GM04504 (cell line): ENCODE data around the gene ANXA8.
"Not testable (repeated sequence)": the region's sequence is repeated elsewhere in the genome, so short reads cannot be mapped to it uniquely, and the experiment has no call there.

Source experiments
- DNase-seq: peaks from one replicate; pipeline ENCODE4 v3.0.0-alpha.2; 2012; ENCODE audit warnings: low read depth

Gene ANXA8

DNA sequence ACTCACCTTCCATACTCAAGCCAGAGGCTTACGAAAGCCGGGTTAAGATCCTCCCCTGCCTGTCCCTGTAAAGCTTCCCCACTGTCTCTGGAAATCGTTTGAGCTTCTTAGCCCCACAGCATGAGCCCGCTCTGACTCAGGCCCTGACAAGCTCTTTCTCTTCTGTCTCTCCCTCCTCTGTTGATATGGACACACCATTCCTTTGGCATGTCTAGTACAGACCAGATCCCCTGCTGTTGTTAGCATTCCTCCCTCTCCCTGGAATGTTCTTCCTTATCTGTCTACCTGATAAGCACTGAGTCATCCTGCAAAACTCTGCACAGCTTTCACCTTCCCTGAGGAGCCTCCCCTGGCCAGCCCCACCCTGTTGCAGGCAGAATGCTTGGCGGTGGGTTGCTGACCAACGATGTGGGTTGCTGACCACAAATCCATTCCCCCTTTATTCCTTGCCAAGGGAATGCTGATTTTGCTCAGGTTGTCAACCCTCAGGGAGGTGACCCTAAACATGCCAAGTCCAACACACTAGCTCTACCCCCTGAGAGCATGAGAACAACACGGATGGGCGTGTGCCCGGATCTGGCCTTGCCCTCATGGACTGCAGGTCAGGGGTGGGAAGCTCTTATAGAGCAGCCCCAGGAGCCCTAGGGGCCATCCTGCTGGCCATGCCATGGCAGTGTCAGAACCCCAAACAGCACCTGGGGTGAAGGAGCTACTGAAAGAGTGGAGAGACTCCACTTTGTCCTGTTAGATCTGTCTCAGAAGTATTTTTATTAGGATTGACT is 21.1 kb downstream of the ANXA8 start:
- not testable (repeated sequence) for DNase-seq

DNA sequence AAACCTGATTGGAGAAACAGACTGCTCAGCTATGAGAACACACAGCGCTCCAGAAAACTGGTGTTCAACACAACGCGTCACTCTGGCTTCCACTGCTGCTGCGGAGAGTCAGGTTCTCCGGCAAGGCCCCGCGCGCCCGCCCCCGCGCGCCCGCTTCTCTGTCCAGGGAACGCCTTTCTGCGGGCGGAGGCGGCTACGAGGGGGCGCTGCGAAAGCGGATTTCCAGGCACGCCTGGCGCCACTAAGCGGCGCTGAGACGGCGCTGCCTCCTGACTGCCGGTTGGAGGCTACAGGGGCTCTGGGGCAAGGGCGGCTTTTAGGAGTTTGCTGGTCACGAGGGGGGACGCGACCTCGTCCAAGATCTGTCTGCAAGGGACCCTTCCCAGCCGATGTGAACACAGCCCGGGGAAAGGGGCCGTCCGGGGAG is 22.6 kb downstream of the ANXA8 start:
- DNase-seq = peak; percentile 21

DNA sequence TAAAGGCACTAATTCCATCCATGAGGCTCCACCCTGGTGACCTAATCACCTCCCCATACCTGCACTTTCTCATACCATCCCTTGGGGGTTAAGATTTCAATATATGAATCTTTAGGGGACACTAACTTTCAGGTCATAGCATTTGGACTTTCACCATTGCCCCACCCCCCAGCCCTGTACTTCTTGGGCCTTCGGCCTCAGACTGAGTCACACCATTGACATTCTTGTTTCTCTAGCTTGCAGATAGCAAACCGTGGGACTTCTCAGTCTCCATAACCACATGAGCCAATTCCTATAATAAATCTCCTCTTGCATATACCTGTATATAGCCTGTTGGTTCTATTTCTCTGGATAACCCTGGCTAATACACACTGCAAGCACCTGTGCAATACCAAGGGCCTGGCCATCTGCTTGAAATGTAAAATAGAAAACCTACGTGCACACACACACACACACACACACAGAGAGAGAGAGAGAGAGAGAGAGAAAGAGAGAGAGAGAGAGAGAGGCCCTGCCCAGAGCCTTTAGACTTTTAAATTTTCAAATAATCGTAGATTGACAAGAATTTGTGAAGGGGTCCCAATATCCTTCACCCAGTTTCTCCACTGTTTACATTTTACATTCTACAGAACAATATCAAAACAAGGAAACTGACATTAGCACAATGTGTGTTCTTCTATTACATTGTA is 25.3 kb downstream of the ANXA8 start:
- peak; percentile 50 for DNase-seq

DNA sequence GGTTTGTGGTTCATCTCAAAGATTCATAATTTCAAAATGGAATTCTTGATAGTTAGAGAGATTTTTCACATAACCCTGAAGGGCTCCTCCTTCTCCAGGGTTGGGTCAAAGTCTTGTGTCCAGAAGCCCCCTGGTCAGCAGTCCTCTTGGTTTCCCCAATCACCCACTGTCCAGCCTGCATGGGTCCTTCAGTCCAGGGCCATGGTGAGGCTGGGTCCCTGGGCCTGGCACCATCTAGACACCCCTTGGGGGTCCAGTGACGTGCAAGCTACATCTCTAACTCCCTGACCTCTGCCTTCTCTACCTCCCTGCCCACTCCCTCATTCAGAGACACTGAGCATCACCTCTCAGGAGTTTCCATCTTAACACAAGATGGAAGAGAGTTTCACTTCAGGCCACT is 26.1 kb downstream of the ANXA8 start:
- no peak for DNase-seq

DNA sequence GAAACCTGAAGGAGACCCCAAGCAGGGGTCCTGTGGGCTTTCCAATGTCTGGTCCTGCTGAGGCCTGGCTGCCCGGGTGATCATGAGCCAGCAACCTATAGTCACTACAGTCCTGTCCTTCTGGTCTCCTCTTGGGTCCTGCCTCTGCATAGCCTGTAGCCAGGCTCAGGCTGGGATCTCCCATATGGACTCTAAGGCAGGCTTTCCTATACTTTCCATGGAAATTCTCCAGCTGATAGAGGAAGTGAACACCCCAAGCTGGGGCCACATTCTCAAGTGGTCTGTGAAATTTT is 26.4 kb downstream of the ANXA8 start:
- DNase-seq = no peak

DNA sequence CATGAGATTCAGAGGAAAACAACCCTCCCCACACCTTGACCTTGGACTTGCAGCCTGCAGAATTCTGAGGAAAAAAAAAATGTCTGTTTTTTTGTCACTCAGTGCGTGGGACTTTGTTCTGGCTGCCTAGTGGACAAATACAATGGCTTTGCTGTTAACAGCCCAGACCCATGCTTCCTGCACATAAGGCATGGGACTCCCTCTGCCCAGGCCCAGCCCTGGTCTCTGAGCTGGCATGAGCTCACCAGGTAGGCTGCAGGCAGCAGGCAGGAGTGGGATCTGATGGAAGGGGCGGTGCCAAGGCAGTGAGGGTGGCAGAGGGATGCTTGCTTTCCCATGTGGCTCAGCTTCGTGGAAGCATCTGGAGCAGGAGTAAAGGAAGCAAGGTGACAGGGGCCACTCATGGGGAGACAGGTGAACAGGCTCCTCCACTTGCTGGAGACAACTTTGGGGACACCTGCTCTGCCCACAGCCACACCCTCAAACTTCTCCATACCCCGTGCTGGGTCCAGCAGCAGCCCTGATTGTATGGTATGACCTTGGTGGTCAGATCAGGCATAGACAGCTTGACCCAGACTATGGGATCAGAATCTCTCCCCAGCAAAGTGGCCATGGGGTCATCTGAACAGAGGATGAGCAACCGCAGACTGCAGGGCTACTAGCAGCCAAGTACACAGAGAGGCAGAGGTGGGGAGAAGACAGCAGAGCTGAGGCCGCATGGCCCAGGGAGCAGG is 27.0 kb downstream of the ANXA8 start:
- no peak for DNase-seq

DNA sequence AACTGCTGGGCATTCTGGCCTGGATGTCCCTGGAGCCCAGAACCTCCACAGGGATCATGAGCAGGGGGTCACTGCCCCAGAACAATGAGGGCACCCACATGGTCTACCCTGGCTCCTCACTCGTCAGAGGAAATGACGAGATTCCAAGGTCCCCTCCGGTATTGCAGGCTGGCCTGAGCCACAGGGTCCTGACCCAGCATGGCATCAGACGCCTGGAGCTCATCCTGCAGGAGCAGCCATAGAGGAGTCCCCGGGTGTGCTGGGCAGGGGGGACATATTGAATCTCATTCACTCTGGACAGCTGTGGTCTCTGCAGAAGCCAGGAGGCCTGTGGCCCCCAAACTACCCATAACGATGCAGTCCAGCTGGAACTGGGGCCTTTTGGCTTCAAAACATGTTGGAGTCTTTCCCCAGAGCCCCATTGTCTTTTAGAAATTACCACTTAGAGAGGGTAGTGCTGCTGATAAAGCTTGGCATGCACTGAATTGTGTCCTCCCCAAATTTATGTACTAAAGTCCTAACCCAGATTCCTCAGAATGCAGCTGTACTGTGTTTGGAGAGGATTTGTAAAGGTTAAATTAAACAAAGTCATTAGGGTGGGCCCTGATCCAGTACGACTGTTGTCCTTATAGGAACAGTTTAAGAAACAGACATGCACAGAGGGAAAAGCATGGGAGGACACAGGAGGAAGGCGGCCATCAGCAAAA is 27.7 kb downstream of the ANXA8 start:
- no peak for DNase-seq

DNA sequence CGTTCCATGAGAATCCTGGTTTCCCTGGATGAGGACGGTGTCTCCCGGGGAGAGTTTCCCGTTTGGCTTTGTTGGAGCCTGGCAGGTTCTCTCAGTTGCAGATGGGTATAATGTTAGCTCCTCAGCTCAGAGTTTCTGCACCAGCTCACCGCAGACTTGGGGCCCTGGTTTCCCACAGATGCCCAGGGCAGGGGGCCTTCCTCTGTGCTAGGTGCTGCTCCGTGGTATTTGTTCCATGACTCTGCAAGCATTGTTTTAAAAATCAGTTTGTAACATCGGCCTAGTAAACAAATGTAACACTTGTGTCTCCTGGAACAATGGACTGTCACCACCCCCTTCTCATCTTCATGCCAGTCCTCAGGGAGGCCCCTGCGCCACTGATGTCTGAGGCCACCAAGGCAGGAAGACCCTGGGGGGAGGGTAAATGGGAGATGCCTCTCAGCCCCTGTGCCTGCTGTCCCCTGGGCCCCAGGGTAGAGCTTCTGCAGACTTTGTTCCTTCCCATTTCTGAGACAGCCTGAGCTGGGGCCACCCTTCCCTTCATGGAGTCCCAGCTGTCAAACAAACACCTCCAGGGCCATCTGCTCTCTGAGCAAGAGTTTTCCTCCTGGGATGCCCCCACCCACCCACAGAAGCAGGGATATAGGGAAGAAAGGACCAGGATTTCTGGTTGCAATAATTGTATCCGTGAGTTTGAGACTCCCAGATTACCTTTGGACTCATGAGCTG is 28.4 kb downstream of the ANXA8 start:
- DNase-seq = not testable (repeated sequence)

DNA sequence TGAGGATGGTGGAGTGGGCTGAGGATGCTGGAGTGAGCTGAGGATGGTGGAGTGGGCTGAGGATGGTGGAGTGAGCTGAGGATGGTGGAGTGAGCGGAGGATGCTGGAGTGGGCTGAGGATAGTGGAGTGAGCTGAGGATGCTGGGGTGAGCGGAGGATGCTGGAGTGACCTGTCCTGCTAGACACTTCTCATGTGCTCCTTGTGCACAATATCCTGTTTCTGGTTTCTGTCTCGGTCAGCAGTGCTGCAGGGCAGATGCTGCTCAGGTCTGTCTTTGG is 29.2 kb downstream of the ANXA8 start:
- no peak for DNase-seq

DNA sequence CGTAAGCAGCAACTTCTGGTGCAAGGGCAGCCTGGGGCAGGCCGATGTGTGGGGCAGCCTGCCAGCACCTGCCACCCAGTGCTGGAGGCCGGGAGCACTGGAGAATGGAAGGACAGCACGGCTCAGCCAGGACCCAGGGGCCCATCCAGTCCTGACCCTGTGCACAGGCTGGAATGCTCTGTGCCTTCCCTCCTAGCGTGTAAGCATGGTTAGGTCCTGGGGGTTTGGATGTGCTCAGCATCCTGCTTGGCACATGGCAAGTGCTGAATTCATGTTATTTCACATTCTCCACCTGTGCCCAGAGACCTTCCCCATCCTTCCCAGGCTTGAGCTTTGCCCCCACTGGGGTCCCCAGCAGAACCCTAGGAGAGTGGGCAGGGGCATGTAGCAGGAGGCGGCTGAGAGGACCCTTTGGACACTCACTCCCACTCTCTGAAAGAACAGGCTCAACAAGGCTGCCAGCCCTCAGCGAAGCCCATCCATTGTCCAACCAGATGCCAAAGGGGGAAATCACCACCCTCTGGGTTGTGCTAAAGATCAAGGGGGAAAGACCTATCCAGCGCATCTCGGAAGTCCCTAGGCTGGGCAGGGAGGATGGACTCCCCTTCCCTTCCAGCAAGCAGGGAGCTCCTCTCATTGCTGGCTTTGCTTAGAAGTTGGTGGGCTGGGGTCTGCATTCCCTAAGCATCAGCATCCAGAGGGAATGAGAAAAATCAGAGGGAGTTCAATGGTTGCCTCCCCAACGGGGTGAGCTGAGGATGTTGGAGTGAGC is 29.7 kb downstream of the ANXA8 start:
- DNase-seq = no peak

DNA sequence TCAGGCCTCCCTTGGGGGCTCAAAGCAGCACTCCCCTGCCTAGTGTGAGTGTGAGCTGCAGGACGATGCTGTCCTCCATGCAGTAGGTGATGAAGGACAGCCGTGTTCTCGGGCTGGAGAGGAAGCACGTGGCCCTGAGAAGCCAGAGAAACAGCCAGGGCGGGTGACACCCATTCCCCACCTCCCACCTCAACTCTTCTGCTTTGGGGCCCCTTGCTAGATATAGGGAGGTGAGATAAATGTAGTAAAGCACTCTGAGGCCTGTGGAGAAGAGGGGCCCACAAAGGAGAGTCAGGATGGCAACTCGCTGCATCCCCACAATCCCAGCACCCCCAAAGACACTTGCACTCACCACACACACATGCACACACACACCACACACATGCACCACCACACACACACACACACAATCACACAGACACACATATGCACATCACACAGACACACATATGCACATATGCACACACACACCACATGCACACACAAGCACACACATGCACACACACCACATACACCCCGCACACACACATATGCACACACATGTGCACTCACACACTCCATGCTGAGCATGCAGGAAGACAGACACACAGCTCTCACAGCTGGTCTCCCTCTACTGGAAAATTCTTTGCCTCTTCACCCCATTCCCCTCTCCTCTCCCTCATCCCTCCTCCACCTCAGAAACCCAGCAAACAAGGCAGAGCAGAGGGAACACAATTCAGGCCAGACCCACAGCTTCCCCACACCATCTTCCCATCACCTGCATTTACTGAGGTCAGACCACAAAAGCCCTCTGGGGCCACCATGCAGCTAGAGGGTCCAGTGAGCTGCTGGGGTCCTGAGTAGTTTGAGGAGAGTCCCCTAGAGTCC is 30.5 kb downstream of the ANXA8 start:
- DNase-seq = no peak

DNA sequence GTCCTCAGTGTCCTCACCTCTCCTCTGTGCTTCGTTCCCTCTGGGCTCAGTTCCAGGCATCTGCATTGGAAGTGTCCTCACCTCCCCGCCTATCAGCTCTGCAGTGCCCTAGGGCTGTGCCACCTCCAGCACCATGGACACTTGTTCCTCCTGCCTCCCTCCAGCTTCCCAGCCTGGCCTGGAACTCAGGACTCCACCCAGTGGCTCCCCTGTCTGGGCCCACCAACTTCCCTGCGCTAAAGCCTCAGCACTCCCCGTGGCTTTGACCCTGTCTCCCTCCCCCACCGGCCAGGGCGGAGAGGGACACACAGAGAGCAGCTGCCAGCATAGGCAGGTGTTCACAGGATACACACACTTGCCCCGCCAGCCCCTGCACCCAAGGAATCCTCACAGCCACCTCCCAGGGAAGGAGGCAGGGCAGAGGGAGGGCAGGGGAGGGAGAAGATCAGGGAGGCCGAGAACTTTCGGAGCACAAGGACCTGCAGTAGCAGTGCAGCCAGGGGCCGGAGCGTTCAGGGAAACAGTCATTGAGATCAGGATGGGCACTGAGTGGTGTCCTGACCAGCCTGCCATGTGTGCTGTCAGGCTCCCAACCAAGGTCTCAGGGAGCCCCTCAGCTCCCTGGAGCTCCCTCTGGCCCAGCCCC is 31.3 kb downstream of the ANXA8 start:
- no peak for DNase-seq

DNA sequence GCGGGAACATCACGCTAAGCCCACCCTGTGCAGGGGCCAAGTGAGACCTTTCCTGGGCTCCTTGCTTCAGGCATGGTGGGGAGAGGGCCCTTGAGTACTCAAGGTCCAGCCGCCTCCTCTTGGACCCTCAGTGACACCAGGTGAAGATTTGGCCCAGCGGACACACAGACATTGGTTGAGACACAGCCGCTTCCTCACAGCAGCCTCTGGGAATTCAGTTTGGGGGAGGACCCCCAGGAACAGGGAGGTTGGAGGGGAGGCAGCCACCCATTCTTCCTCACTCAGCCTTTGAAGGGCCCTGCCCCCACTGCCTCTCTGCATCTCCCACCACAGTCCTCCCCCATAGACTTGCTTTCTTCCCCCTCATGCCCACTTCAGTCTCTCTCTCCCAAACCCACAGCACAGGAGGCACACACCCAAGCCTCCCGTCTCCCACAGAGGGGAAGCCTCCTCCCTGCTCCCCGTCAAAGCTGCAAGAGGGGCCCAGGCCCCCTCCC is 31.9 kb downstream of the ANXA8 start:
- DNase-seq = no peak

DNA sequence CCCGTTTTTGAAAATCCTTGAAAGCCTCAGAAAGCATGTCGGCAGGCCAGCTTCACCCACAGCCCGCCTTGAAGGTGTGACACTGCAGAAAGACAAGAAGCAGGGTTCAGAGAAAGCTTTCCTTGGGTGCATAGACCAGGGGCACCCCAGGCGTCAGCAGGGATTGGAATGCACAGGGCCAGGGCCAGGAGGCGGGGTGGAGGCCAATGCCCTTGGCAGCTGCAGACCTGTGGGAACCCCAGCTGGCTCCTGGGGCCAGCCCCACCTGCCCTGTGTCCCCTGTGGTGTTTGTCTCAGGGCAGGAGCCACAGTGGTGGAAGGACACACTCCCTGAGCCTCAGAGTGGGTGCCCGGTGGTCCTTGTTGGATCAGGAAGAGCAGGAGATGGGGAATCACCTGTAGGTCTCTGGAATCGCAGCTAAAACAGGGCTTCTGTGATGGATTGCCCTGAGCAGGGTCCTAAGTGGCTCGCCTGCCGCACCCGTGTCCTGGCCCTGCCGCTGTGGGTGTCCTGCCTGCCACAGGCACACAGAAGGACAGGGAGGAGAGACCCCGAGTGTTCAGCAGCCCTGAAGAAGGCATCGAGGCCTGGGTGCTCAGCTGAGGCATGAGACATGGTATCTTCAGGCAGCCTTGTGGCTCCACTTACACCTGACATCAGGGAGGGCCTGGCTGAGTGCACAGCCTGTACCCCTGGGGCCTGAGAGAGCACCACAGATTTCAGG is 32.5 kb downstream of the ANXA8 start:
- no peak for DNase-seq

DNA sequence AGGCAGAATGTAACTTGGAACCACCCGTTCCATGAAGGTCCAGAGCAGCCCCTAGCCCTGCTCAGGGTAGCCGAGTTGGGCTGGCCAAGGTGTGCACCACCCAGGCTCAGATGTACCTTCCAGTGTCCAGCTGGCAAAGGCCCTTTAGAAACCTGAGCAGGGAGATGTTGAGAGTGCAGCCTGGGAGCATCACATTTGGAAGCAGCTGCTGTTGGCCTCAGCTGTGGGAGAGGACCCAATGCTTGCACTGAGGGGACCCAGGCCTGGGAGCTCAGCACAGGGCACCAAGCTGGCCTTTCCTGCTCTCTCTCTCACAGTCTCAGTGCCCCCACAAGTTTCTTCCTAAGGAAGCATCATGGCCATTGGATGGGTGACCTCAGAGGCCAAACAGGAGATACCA is 33.5 kb downstream of the ANXA8 start:
- DNase-seq = no peak

DNA sequence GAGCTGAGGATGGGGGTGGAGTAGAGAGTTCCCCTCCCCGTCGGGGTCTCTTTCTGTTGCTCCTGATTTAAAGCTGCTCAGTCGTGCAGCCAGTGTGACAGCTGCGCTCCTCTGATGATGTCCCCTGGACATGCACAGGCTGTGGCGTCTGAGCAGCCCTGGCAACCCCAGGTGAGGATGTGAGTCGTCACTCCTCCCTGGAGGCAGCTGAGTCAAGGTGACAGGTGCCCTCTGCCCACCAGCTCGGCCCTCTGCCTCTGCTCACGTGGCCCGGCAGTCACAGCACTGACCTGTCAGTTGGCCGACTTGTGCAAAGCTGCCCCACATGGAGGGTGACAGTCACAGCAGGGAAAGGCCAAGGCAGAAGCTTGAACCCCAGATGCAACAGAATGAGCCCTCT is 33.9 kb downstream of the ANXA8 start:
- no peak for DNase-seq

DNA sequence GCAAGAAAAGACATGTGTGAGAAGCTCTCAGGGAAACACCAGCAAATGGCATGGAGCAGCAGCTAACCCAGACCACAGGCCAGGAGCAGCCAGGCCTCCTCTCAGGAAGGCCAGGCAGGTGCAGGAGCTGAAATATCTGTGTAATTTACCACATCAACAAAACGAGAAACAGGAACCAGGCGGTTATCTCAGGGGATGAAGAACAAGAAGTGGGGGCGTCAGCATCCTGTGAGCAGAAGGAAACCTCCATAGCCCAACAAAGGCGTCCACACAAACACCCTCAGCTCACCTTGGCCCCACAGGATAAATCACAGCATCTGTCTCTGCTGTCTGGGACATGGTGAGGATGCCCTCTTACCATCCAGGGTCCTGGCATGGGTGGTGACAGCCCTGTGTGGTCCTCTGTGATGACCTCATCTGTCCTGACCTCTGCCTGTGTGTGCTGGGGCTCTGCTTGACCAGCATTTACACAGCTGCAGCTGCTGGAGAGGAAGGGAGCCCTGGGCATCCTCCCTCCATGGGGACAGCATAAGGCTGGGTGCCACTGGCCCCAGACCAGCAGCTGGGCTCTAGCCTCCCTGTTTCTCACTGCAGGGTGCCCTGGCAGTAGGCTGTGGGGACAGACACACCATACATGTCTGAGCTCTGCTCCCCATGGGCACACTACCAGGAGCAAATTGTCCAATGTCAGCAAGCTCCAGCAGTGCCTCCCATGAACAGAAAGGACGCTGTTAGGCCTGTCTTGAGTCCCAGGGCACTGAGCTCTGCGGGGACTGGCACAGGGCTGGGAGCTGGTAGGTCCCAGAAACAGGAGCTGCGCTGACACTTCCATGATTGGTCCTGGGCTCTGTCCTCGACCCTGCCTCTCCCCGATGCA is 34.6 kb downstream of the ANXA8 start:
- no peak for DNase-seq

DNA sequence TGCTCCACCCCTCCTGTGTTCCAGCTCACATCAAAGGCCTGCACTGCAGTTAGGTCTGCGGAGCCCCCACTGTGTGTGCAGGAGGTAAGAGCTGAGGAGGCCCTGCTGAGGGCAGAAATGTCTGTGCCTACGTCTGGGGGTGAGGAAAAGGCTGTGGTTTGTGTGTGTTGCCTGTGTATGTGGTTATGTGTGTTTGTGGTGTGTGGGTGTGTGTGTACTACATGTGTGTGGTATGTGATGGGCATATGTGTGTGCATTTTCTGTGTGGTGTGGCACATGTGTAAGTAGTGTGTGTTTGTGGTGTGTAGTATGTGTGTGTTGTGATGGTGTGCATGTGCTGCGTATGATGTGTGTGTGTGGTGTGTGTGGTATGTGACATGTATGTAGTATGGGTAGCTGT is 36.2 kb downstream of the ANXA8 start:
- DNase-seq = no peak
